HFFc6 (cell line): ENCODE results near the gene TMEM141. TPM values are rescaled to one million over a fixed set of nuclear protein-coding genes. Genes with fewer than 3 reads are reported as not detected.
A peak's percentile ranks its signal among the peaks of the same experiment; 100 is the strongest.

ENCODE experiments used
- DNase-seq: peaks from one replicate; pipeline ENCODE4 v3.0.0-alpha.2; 2018
- H3K27ac Mint-ChIP-seq: 2 replicates; pipeline ENCODE4 v1.8.0; 2020; ENCODE audit warnings: mild to moderate bottlenecking, mixed read lengths
- H3K27me3 Mint-ChIP-seq: 2 replicates; pipeline ENCODE4 v1.8.0; 2021; ENCODE audit warnings: mild to moderate bottlenecking, moderate library complexity, mixed read lengths; ENCODE audit not compliant: insufficient read depth
- H3K36me3 Mint-ChIP-seq: 2 replicates; pipeline ENCODE4 v1.8.0; 2021; ENCODE audit warnings: low read depth, mixed read lengths
- H3K4me1 Mint-ChIP-seq: 2 replicates; pipeline ENCODE4 v1.8.0; 2020; ENCODE audit warnings: low read depth, mixed read lengths
- H3K4me3 Mint-ChIP-seq: 2 replicates; pipeline ENCODE4 v1.8.0; 2020; ENCODE audit warnings: mild to moderate bottlenecking, moderate library complexity, mixed read lengths
- H3K9me3 Mint-ChIP-seq: 2 replicates; pipeline ENCODE4 v1.8.0; 2020; ENCODE audit warnings: mild to moderate bottlenecking, mixed read lengths
- CTCF ChIP-seq: fragments of 200-600 bp; sonication (generic); IDR thresholded peaks from 2 replicates; pipeline ENCODE4 v1.5.0; 2021; ENCODE audit warnings: antibody characterized with exemption, mild to moderate bottlenecking
- total RNA-seq, 6 experiments: library from RNA; stranded (reverse); fragmentation: NEBNext Ultra II Directional; extraction: Animal tissue kit (Norgen Biotek cat#: 25700); gene quantifications; 2 replicates in 1 of 6; 3 replicates in 5 of 6; pipeline ENCODE4 v1.2.3, GENCODE V29; 2021

Gene TMEM141
- total RNA-seq, 6 experiments from 2014 or later, result 46.1 to 62.2 (median 52.6) TPM

DNA sequence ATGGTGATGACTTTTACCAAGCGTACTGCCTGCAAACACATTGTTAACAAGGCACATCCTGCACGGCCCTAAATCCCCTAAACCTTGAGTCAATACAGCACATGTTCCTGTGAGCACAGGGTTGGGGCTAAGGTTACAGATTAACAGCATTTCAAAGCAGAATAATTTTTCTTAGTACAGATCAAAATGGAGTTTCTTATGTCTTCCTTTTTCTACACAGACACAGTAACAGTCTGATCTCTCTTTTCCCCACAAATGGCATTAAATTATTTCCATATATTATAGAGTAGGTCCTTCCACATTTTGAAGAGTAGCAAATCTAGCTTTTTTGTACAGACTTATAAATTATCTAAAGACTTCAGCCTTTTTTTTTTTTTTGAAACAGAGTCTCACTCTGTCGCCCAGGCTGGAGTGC lies 1.6 kb upstream of the TMEM141 start:
- Mint-ChIP-seq H3K36me3 (peaks cover 5% of the 10 kb centered on the region), H3K27me3 (no peaks in the 10 kb centered on the region; the same call in none of the 2 replicates), H3K27ac (no peak overlapping the region), H3K9me3 (no peaks in the 10 kb centered on the region), H3K4me1 (peaks cover 34% of the 10 kb centered on the region), H3K4me3 (no peak overlapping the region)
- no peak for DNase-seq
- no peak for TF ChIP-seq CTCF

GRCh38 chr9:136791516-136792276 lies 552 bp downstream of the TMEM141 start:
- H3K36me3 Mint-ChIP-seq, result peaks cover 5% of the 10 kb centered on the region
- no peaks in the 10 kb centered on the region for H3K9me3 Mint-ChIP-seq
- TF ChIP-seq CTCF, result peak; percentile 100
- DNase-seq, result no peak
- peak overlapping the region; percentile 62; the same call in 1 of the 2 replicates for H3K27ac Mint-ChIP-seq
- H3K27me3 Mint-ChIP-seq, result peaks cover 5% of the 10 kb centered on the region
- peaks cover 42% of the 10 kb centered on the region for H3K4me1 Mint-ChIP-seq
- H3K4me3 Mint-ChIP-seq, result peak overlapping the region; percentile 86

GRCh38 chr9:136792321-136793085 lies 1.4 kb downstream of the TMEM141 start:
- no peak for TF ChIP-seq CTCF
- Mint-ChIP-seq H3K27ac (peak overlapping the region; percentile 7; the same call in 1 of the 2 replicates), H3K9me3 (no peaks in the 10 kb centered on the region), H3K4me3 (peak overlapping the region; percentile 86), H3K36me3 (peaks cover 5% of the 10 kb centered on the region), H3K4me1 (peaks cover 46% of the 10 kb centered on the region), H3K27me3 (peaks cover 12% of the 10 kb centered on the region)
- DNase-seq, result no peak

GRCh38 chr9:136793086-136793946 lies 2.2 kb downstream of the TMEM141 start:
- DNase-seq, result no peak
- no peaks in the 10 kb centered on the region for H3K9me3 Mint-ChIP-seq
- H3K27me3 Mint-ChIP-seq, result peaks cover 15% of the 10 kb centered on the region
- H3K4me1 Mint-ChIP-seq, result peaks cover 38% of the 10 kb centered on the region
- H3K36me3 Mint-ChIP-seq, result peaks cover 5% of the 10 kb centered on the region
- TF ChIP-seq CTCF, result no peak
- H3K27ac Mint-ChIP-seq, result no peak overlapping the region
- H3K4me3 Mint-ChIP-seq, result no peak overlapping the region

GRCh38 chr9:136794281-136794999 lies 3.3 kb downstream of the TMEM141 start:
- Mint-ChIP-seq H3K27me3 (peaks cover 24% of the 10 kb centered on the region), H3K4me3 (no peak overlapping the region), H3K27ac (no peak overlapping the region), H3K9me3 (no peaks in the 10 kb centered on the region), H3K4me1 (peaks cover 30% of the 10 kb centered on the region), H3K36me3 (peaks cover 5% of the 10 kb centered on the region)
- DNase-seq, result no peak
- TF ChIP-seq CTCF, result no peak
